ENCODE measurements around the gene LGALS16.

The LGALS16 gene

DNA sequence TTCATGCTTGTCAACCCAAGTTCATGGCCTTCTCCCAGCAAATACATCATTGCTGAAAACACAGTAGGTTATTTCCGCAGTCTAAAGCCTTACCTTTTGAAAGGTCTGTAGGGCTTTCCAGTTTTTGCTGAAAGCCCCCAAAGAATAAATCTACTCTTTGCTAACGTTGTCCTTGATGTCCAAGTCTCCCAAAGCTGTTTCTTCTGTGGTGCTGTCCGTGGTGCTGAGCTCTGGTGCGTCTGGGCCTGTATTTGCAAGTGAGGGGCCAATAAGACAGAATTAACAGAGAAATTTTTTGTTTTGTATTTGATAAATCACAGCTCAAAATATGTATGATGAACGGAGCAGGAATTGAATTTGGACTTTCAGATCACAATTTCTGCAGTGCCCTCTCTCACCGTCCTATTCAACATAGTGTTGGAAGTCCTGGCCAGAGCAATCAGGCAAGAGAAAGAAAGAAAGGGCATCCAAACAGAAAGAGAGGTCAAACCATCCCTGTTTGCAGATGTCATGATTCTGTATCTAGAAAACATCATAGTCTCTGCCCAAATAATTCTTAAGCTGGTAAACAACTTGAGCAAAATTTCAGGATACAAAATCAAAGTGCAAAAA, 9.8 kb upstream of the LGALS16 start:
- Histone ChIP-seq H3K27me3 (ENCODE audit: insufficient read depth, low read length) (no peaks in the 10 kb centered on the region), H3K4me3 (ENCODE audit: low read depth, low read length, poor library complexity, severe bottlenecking) (no peak overlapping the region), H3K79me2 (ENCODE audit: insufficient read depth, low read length) (no peaks in the 10 kb centered on the region), H3K9me2 (ENCODE audit: low read depth, low read length) (no peaks in the 10 kb centered on the region), H3K9ac (ENCODE audit: low read length) (no peak overlapping the region), H3F3A (ENCODE audit: insufficient read depth, low read length) (no peaks in the 10 kb centered on the region), H3K4me2 (ENCODE audit: low read length) (no peak overlapping the region), H3K9me3 (ENCODE audit: low read length) (no peaks in the 10 kb centered on the region), H3K27ac (ENCODE audit: low read depth, low read length, poor library complexity, severe bottlenecking) (no peak overlapping the region), H3K4me1 (ENCODE audit: insufficient read depth, low read length, severe bottlenecking) (no peaks in the 10 kb centered on the region), H4K20me1 (ENCODE audit: insufficient read depth, low read length) (no peaks in the 10 kb centered on the region), H2AFZ (ENCODE audit: low read length) (no peak overlapping the region), H3K36me3 (ENCODE audit: insufficient read depth, low read length) (no peaks in the 10 kb centered on the region)
- no peak for TF ChIP-seq EZH2 (IDR thresholded peaks at IDR 0.05; ENCODE audit: borderline replicate concordance, low read length)
- TF ChIP-seq, protein P1, sequence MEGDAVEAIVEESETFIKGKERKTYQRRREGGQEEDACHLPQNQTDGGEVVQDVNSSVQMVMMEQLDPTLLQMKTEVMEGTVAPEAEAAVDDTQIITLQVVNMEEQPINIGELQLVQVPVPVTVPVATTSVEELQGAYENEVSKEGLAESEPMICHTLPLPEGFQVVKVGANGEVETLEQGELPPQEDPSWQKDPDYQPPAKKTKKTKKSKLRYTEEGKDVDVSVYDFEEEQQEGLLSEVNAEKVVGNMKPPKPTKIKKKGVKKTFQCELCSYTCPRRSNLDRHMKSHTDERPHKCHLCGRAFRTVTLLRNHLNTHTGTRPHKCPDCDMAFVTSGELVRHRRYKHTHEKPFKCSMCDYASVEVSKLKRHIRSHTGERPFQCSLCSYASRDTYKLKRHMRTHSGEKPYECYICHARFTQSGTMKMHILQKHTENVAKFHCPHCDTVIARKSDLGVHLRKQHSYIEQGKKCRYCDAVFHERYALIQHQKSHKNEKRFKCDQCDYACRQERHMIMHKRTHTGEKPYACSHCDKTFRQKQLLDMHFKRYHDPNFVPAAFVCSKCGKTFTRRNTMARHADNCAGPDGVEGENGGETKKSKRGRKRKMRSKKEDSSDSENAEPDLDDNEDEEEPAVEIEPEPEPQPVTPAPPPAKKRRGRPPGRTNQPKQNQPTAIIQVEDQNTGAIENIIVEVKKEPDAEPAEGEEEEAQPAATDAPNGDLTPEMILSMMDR (IDR thresholded peaks at IDR 0.05; ENCODE audit: low read length) = no peak

DNA sequence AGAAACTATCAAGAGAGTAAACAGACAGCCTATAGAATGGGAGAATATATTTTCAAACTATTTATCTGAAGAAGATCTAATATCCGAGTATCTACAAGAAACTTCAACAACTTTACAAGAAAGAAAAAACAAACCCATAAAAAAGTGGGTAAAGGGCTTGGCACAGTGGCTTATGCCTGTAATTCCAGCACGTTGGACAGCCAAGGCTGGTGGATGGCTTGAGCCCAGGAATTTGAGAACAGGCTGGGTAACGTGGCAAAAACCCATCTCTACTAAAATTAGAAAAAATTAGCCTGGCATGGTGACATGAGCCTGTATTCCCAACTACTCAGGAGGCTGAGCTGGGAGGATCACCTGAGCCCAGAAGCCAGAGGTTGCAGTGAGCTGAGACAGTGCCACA, 7.8 kb upstream of the LGALS16 start:
- Histone ChIP-seq H3K4me3 (ENCODE audit: low read depth, low read length, poor library complexity, severe bottlenecking) (no peak overlapping the region), H3F3A (ENCODE audit: insufficient read depth, low read length) (no peaks in the 10 kb centered on the region), H3K79me2 (ENCODE audit: insufficient read depth, low read length) (no peaks in the 10 kb centered on the region), H3K9ac (ENCODE audit: low read length) (no peak overlapping the region), H3K9me2 (ENCODE audit: low read depth, low read length) (no peaks in the 10 kb centered on the region), H4K20me1 (ENCODE audit: insufficient read depth, low read length) (no peaks in the 10 kb centered on the region), H3K4me2 (ENCODE audit: low read length) (no peak overlapping the region), H3K27ac (ENCODE audit: low read depth, low read length, poor library complexity, severe bottlenecking) (no peak overlapping the region), H3K36me3 (ENCODE audit: insufficient read depth, low read length) (no peaks in the 10 kb centered on the region), H3K27me3 (ENCODE audit: insufficient read depth, low read length) (no peaks in the 10 kb centered on the region), H3K4me1 (ENCODE audit: insufficient read depth, low read length, severe bottlenecking) (no peaks in the 10 kb centered on the region), H3K9me3 (ENCODE audit: low read length) (no peaks in the 10 kb centered on the region), H2AFZ (ENCODE audit: low read length) (no peak overlapping the region)
- TF ChIP-seq EZH2 (IDR thresholded peaks at IDR 0.05; ENCODE audit: borderline replicate concordance, low read length) = no peak
- TF ChIP-seq, protein P1 (IDR thresholded peaks at IDR 0.05; ENCODE audit: low read length) = no peak

DNA sequence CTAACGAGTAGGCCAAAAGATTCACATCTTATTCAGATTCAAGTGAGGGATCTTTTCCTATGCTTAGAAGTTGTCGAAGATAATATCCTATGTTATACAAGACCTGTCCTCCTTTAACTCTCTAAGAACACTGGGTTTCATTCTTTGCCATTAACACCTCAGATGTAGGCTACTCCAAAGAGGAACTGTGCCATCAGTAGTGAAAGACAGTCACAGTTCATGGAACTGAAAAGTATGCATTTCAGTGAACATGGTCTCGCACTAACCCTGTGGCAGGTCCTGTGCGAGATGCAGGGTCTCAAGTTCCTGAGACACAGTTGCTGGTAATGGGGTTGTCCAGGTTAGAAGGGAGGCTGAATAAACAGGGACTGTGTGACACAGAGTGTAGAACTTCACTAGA, 4.1 kb downstream of the LGALS16 start:
- Histone ChIP-seq H2AFZ (ENCODE audit: low read length) (no peak overlapping the region), H3F3A (ENCODE audit: insufficient read depth, low read length) (no peaks in the 10 kb centered on the region), H3K27me3 (ENCODE audit: insufficient read depth, low read length) (no peaks in the 10 kb centered on the region), H3K36me3 (ENCODE audit: insufficient read depth, low read length) (no peaks in the 10 kb centered on the region), H3K9me3 (ENCODE audit: low read length) (no peaks in the 10 kb centered on the region), H3K4me2 (ENCODE audit: low read length) (no peak overlapping the region), H3K4me3 (ENCODE audit: low read depth, low read length, poor library complexity, severe bottlenecking) (no peak overlapping the region), H3K27ac (ENCODE audit: low read depth, low read length, poor library complexity, severe bottlenecking) (no peak overlapping the region), H3K9me2 (ENCODE audit: low read depth, low read length) (no peaks in the 10 kb centered on the region), H4K20me1 (ENCODE audit: insufficient read depth, low read length) (no peaks in the 10 kb centered on the region), H3K4me1 (ENCODE audit: insufficient read depth, low read length, severe bottlenecking) (no peaks in the 10 kb centered on the region), H3K79me2 (ENCODE audit: insufficient read depth, low read length) (no peaks in the 10 kb centered on the region), H3K9ac (ENCODE audit: low read length) (no peak overlapping the region)
- no peak for TF ChIP-seq EZH2 (IDR thresholded peaks at IDR 0.05; ENCODE audit: borderline replicate concordance, low read length)
- TF ChIP-seq, protein P1 (IDR thresholded peaks at IDR 0.05; ENCODE audit: low read length) = no peak

Measured in OCI-LY1 (cell line).